Neural progenitor cell (in vitro differentiated cells): ENCODE results near the gene ASCL5. TPM values are rescaled to one million over a fixed set of nuclear protein-coding genes. Genes with fewer than 3 reads are reported as not detected.

Source experiments
- DNase-seq: peaks from one replicate; pipeline ENCODE4 v3.0.0-alpha.2; 2016; ENCODE audit warnings: low spot score
- H2AFZ ChIP-seq: fragments of 200-600 bp; sonication (generic); replicated peaks from 2 replicates; pipeline ENCODE4 v1.6.1; 2016; ENCODE audit warnings: antibody characterized with exemption
- H3F3A ChIP-seq: fragments of 200-600 bp; sonication (generic); 2 replicates; pipeline ENCODE4 v1.6.1; 2016; ENCODE audit warnings: antibody characterized with exemption, low read depth
- H3K27ac ChIP-seq: fragments of 200-600 bp; sonication (generic); 2 replicates; pipeline ENCODE4 v1.5.1; 2016; ENCODE audit warnings: mild to moderate bottlenecking
- H3K27me3 ChIP-seq: fragments of 200-600 bp; sonication (generic); 2 replicates; pipeline ENCODE4 v1.6.1; 2016; ENCODE audit warnings: mild to moderate bottlenecking, moderate library complexity
- H3K36me3 ChIP-seq: fragments of 200-600 bp; sonication (generic); 2 replicates; pipeline ENCODE4 v1.5.1; 2016
- H3K4me1 ChIP-seq: fragments of 200-600 bp; sonication (generic); 2 replicates; pipeline ENCODE4 v1.6.1; 2016; ENCODE audit warnings: mixed run types
- H3K4me2 ChIP-seq: fragments of 200-600 bp; sonication (generic); 2 replicates; pipeline ENCODE4 v1.6.1; 2016
- H3K4me3 ChIP-seq: fragments of 200-600 bp; sonication (generic); 2 replicates; pipeline ENCODE4 v1.5.1; 2016
- H3K79me2 ChIP-seq: fragments of 200-600 bp; sonication (generic); 2 replicates; pipeline ENCODE4 v1.6.1; 2016; ENCODE audit warnings: low read depth
- H3K9ac ChIP-seq: fragments of 200-600 bp; sonication (generic); 2 replicates; pipeline ENCODE4 v1.6.1; 2016
- H3K9me3 ChIP-seq: fragments of 200-600 bp; sonication (generic); 2 replicates; pipeline ENCODE4 v1.5.1; 2016; ENCODE audit warnings: low read depth
- H4K20me1 ChIP-seq: fragments of 200-600 bp; sonication (generic); 2 replicates; pipeline ENCODE4 v1.6.1; 2016; ENCODE audit warnings: low read depth
- H3K27ac Mint-ChIP-seq: 3 replicates; pipeline ENCODE4 v1.8.0; 2021; ENCODE audit warnings: mixed read lengths
- H3K27me3 Mint-ChIP-seq: 2 replicates; pipeline ENCODE4 v1.8.0; 2022; ENCODE audit warnings: low read depth, mild to moderate bottlenecking, inconsistent platforms, moderate library complexity, mixed read lengths; ENCODE audit not compliant: insufficient read depth
- H3K36me3 Mint-ChIP-seq: 3 replicates; pipeline ENCODE4 v1.8.0; 2021; ENCODE audit warnings: mixed read lengths
- H3K4me1 Mint-ChIP-seq: 3 replicates; pipeline ENCODE4 v1.8.0; 2021; ENCODE audit warnings: mixed read lengths
- H3K4me3 Mint-ChIP-seq: 3 replicates; pipeline ENCODE4 v1.8.0; 2021; ENCODE audit warnings: mild to moderate bottlenecking, moderate library complexity, mixed read lengths
- H3K9me3 Mint-ChIP-seq: 3 replicates; pipeline ENCODE4 v1.8.0; 2020; ENCODE audit warnings: mixed read lengths
- CTCF ChIP-seq: fragments of 200-600 bp; sonication (generic); IDR thresholded peaks from 2 replicates; pipeline ENCODE4 v1.5.1; 2017; ENCODE audit warnings: antibody characterized with exemption, mild to moderate bottlenecking
- EZH2 ChIP-seq: fragments of 200-600 bp; sonication (generic); IDR thresholded peaks from 2 replicates; pipeline ENCODE4 v1.6.1; 2017; ENCODE audit warnings: antibody characterized with exemption, mild to moderate bottlenecking, moderate library complexity
- EZH2phosphoT487 ChIP-seq: fragments of 200-600 bp; sonication (generic); IDR thresholded peaks from 2 replicates; pipeline ENCODE4 v1.6.1; 2017; ENCODE audit warnings: antibody characterized with exemption
- total RNA-seq: library from RNA; depleted of rRNA; stranded (reverse); fragments of >200 nt; gene quantifications from 2 replicates; pipeline ENCODE4 v1.2.3, GENCODE V29; 2015; ENCODE audit warnings: low replicate concordance

ASCL5 gene
- total RNA-seq, result not detected in 2 replicates

GRCh38 chr1:201126832-201127754, at the start of gene ASCL5:
TSS of gene ASCL5 (minus strand) at chr1:201127184. CDS start at chr1:201115372, 11,812 bp downstream.
- Histone ChIP-seq H2AFZ (no peak within 1 kb of the TSS), H3K36me3 (no peaks in the 10 kb centered on the region), H3K9me3 (no peaks in the 10 kb centered on the region), H3K79me2 (no peaks in the 10 kb centered on the region), H3K9ac (no peak within 1 kb of the TSS), H3K4me3 (no peak within 1 kb of the TSS), H3K4me1 (peaks cover 11% of the 10 kb centered on the region), H4K20me1 (no peaks in the 10 kb centered on the region), H3K27me3 (no peaks in the 10 kb centered on the region), H3F3A (no peaks in the 10 kb centered on the region), H3K27ac (no peak within 1 kb of the TSS), H3K4me2 (peak within 1 kb of the TSS; percentile 17)
- Mint-ChIP-seq H3K27ac (peak within 1 kb of the TSS; percentile 70), H3K4me1 (peaks cover 14% of the 10 kb centered on the region), H3K4me3 (no peak within 1 kb of the TSS), H3K27me3 (peaks cover 7% of the 10 kb centered on the region), H3K9me3 (peaks cover 2% of the 10 kb centered on the region), H3K36me3 (peaks cover 2% of the 10 kb centered on the region)
- DNase-seq, result peak; percentile 46
- TF ChIP-seq EZH2 (no peak), CTCF (no peak), EZH2phosphoT487 (no peak)

GRCh38 chr1:201175820-201176500, 49.0 kb upstream of the ASCL5 start:
- Histone ChIP-seq H3K79me2 (no peaks in the 10 kb centered on the region), H3F3A (peaks cover 8% of the 10 kb centered on the region), H3K9ac (no peak overlapping the region), H3K4me3 (no peak overlapping the region), H4K20me1 (no peaks in the 10 kb centered on the region), H3K27ac (no peak overlapping the region), H3K4me2 (no peak overlapping the region), H3K9me3 (no peaks in the 10 kb centered on the region), H2AFZ (no peak overlapping the region), H3K27me3 (peaks cover 9% of the 10 kb centered on the region), H3K4me1 (no peaks in the 10 kb centered on the region), H3K36me3 (no peaks in the 10 kb centered on the region)
- Mint-ChIP-seq H3K36me3 (no peaks in the 10 kb centered on the region), H3K9me3 (peaks cover 6% of the 10 kb centered on the region), H3K4me3 (no peak overlapping the region), H3K27ac (no peak overlapping the region), H3K27me3 (peaks cover 26% of the 10 kb centered on the region), H3K4me1 (peaks cover 9% of the 10 kb centered on the region)
- DNase-seq, result no peak
- TF ChIP-seq EZH2phosphoT487, result no peak
- no peak for TF ChIP-seq EZH2
- no peak for TF ChIP-seq CTCF

GRCh38 chr1:201173736-201174135, 46.8 kb upstream of the ASCL5 start:
- no peaks in the 10 kb centered on the region for H3K36me3 Mint-ChIP-seq
- Histone ChIP-seq H3K79me2 (no peaks in the 10 kb centered on the region), H3K4me3 (no peak overlapping the region), H2AFZ (no peak overlapping the region), H3K4me1 (no peaks in the 10 kb centered on the region), H4K20me1 (no peaks in the 10 kb centered on the region), H3K9ac (no peak overlapping the region), H3K9me3 (no peaks in the 10 kb centered on the region), H3K36me3 (no peaks in the 10 kb centered on the region), H3K27ac (no peak overlapping the region), H3K4me2 (no peak overlapping the region), H3K27me3 (peaks cover 26% of the 10 kb centered on the region), H3F3A (peaks cover 18% of the 10 kb centered on the region)
- peaks cover under 1% of the 10 kb centered on the region for H3K9me3 Mint-ChIP-seq
- H3K27ac Mint-ChIP-seq, result no peak overlapping the region
- no peak for DNase-seq
- peaks cover 20% of the 10 kb centered on the region for H3K27me3 Mint-ChIP-seq
- H3K4me3 Mint-ChIP-seq, result no peak overlapping the region
- peaks cover 15% of the 10 kb centered on the region for H3K4me1 Mint-ChIP-seq
- no peak for TF ChIP-seq EZH2phosphoT487
- no peak for TF ChIP-seq CTCF
- no peak for TF ChIP-seq EZH2
